Stimulated activated CD4-positive, alpha-beta T cell treated with anti-CD3 and anti-CD28 coated beads, Interleukin-2, amount 100 ng/mL, for 48 hours (primary cell): ENCODE data around the gene KCNH5.

ENCODE experiments used
- DNase-seq, 2 donors: peaks; one replicate each; pipeline ENCODE4 v3.0.0-alpha.2; 2020

The KCNH5 gene

GRCh38 chr14:63045234-63045611 lies at the start of gene KCNH5:
TSS of gene KCNH5 (minus strand) at chr14:63045458. CDS start at chr14:63045186, 272 bp downstream.
- peak in 1 of 2 donors; percentile 6 for DNase-seq

- no peak for DNase-seq
Measured at GRCh38 chr14:63091394-63091996, 46.2 kb upstream of the KCNH5 start.

- no peak for DNase-seq
Measured at GRCh38 chr14:63088865-63089264, 43.6 kb upstream of the KCNH5 start.

GRCh38 chr14:63078569-63078968 lies 33.3 kb upstream of the KCNH5 start:
- no peak for DNase-seq

GRCh38 chr14:63076488-63076887 lies 31.2 kb upstream of the KCNH5 start:
- DNase-seq, result no peak

- no peak for DNase-seq
Measured at GRCh38 chr14:63055631-63056030, 10.4 kb upstream of the KCNH5 start.

- no peak for DNase-seq
Measured at GRCh38 chr14:63051992-63052391, 6.7 kb upstream of the KCNH5 start.

- no peak for DNase-seq
Measured at GRCh38 chr14:63051301-63051700, 6.0 kb upstream of the KCNH5 start.

- no peak for DNase-seq
Measured at GRCh38 chr14:63050694-63051093, 5.4 kb upstream of the KCNH5 start.

- DNase-seq, result no peak
Measured at GRCh38 chr14:63046339-63047268, 1.3 kb upstream of the KCNH5 start.

GRCh38 chr14:63045612-63046320 lies 508 bp upstream of the KCNH5 start:
- DNase-seq, result no peak

- DNase-seq, result no peak
Measured at GRCh38 chr14:63039866-63040265, 5.4 kb downstream of the KCNH5 start.

- DNase-seq, result no peak
Measured at GRCh38 chr14:63032641-63033040, 12.6 kb downstream of the KCNH5 start.

GRCh38 chr14:63032076-63032475 lies 13.2 kb downstream of the KCNH5 start:
- no peak for DNase-seq

- DNase-seq, result no peak
Measured at GRCh38 chr14:63030113-63030512, 15.1 kb downstream of the KCNH5 start.

GRCh38 chr14:63027719-63028118 lies 17.5 kb downstream of the KCNH5 start:
- DNase-seq, result no peak

- no peak for DNase-seq
Measured at GRCh38 chr14:63026491-63026890, 18.8 kb downstream of the KCNH5 start.

GRCh38 chr14:63014621-63015020 lies 30.6 kb downstream of the KCNH5 start:
- DNase-seq, result no peak

- no peak for DNase-seq
Measured at GRCh38 chr14:63012171-63012570, 33.1 kb downstream of the KCNH5 start.

GRCh38 chr14:63011623-63012022 lies 33.6 kb downstream of the KCNH5 start:
- DNase-seq, result no peak

GRCh38 chr14:63009495-63009894 lies 35.8 kb downstream of the KCNH5 start:
- DNase-seq, result no peak

GRCh38 chr14:63006531-63006930 lies 38.7 kb downstream of the KCNH5 start:
- no peak for DNase-seq

GRCh38 chr14:62994096-62994495 lies 51.2 kb downstream of the KCNH5 start:
- DNase-seq, result no peak

- DNase-seq, result no peak
Measured at GRCh38 chr14:62988967-62989366, 56.3 kb downstream of the KCNH5 start.
